NCI-H69 (cell line): Measurements from ENCODE around the gene CYP2A7.
"Not testable (repeated sequence)": the region's sequence is repeated elsewhere in the genome, so short reads cannot be mapped to it uniquely, and the experiment has no call there.

Experiments used
- DNase-seq: peaks from one replicate; lab custom pipeline; 2025; lab: John Stamatoyannopoulos, UW

CYP2A7 gene, protein sequence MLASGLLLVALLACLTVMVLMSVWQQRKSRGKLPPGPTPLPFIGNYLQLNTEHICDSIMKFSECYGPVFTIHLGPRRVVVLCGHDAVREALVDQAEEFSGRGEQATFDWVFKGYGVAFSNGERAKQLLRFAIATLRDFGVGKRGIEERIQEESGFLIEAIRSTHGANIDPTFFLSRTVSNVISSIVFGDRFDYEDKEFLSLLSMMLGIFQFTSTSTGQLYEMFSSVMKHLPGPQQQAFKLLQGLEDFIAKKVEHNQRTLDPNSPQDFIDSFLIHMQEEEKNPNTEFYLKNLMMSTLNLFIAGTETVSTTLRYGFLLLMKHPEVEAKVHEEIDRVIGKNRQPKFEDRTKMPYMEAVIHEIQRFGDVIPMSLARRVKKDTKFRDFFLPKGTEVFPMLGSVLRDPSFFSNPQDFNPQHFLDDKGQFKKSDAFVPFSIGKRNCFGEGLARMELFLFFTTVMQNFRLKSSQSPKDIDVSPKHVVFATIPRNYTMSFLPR

DNA sequence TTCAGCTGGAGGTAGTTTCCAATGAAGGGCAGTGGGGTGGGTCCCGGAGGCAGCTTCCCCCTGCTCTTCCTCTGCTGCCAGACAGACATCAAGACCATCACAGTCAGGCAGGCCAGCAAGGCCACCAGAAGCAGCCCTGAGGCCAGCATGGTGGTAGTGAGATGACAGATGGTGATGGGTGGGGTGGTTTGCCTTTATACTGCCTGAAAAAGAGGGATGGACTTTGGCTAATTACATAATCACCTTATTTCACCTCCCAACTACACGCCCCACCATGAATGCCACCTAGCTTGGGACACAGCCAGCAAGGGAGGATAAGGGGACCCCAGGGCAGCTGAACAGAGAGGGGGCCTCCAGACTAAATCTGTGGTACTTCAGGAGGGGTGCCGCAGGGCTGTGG lies at the start of gene CYP2A7:
CYP2A7 (minus strand) TSS at position 170 of the 400 bp plus-strand sequence; CDS start at position 149, 21 bp downstream.
- not testable (repeated sequence) for DNase-seq

DNA sequence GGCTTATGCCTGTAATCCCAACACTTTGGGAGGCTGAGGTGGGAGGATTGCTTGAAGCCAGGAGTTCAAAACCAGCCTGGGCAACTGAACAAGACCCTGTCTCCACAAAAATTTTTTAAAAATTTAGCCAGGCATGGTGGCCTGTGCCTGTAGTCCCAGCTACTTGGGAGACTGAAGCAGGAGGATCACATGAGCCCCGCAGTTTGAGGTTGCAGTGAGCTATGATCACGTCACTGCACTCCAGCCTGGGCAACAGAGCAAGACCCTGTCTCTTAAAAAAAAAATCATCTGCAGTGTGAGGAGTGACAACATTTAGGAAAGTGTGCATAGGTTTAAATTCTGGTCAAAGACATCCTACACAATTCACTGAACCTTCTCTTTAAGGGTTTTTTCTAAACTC lies 48.8 kb upstream of the CYP2A7 start:
- DNase-seq = not testable (repeated sequence)

DNA sequence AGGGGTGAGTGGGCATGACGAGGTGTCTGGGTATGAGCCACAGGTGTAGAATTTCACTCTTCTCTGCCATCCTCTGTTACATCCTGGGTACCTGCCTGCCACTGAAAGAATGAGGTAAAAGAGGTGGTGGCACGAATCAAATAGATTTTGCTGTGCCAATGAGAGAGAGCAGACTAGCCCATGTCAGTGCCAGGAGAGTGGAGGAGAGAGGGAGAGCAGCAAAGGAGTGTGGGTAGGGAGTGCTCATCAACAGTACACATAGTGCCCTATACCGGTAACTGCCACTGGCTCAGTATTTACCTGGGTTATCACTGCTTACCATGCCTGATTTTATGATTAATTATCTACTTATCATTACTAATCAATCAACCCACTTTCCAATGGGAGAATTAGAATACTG lies 47.9 kb upstream of the CYP2A7 start:
- DNase-seq = not testable (repeated sequence)

DNA sequence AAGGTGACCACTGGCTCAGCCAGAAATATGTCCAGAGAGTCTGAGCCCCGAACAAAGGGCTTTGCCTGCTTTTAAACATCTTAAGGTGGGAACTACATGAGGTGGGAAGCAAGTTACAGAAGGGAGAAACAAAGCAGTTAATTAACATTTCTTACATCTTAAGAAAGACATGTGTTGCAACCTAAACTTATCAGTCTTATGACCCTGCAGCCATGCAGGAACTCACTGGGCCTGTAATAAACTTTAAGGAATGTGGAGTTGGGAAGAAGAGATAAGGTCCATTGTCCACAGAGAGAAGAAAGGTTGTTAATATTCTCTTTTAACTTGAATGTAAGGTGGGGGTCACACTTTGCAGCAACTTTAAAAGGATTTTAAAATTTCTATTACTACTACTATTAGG lies 46.8 kb upstream of the CYP2A7 start:
- no peak for DNase-seq

DNA sequence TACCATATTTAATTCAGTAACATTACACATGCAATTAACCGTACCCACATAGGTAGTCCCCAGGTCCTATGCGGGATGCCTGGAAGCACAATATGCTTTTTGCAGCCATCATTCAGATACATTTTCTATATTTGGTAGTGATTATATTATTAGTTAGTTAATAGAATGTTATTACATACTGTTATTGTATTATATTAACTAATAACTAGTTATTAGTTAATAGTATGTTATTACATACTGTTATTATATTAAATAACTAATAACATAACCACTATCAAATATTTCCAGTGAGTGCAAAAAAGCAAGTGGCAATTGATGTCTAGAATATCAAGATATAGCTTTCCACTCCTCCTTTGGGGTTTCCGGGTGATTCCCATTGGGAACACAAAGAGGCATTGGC lies 45.5 kb upstream of the CYP2A7 start:
- no peak for DNase-seq

DNA sequence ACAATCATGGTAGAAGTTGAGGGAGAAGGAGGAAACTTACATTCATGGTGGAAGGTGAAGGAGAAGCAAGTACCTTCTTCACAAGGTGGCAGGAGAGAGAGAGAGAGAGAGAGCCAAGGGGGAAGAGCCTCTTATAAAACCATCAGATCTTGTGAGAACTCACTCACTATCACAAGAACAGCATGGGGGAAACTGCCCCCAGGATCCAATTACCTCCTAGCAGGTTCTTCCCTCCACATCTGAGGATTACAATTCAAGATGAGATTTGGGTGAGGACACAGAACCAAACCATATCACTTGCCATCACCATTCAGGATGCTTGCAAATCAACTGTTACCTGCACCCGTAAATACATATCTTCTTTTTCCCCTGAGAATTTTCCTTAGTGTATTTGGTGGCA lies 44.2 kb upstream of the CYP2A7 start:
- DNase-seq = not testable (repeated sequence)

DNA sequence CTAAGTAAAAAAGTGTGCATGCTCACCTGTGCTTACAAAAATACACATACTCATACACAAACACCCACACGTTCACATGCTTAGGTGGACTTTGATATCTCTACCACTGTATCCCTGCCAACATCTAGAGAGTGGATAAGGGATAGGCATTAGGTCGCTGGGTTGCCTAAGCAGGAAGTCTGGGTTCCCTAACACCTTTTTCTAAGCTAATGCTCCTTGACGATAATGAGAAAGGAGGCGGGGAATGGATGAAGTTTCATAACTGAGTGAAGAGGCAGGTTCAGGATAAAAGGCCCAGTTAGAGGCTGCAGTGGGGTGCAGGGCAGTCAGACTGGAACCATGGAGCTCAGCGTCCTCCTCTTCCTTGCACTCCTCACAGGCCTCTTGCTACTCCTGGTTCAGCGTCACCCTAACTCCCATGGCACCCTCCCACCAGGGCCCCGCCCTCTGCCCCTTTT lies 41.9 kb upstream of the CYP2A7 start:
- no peak for DNase-seq

DNA sequence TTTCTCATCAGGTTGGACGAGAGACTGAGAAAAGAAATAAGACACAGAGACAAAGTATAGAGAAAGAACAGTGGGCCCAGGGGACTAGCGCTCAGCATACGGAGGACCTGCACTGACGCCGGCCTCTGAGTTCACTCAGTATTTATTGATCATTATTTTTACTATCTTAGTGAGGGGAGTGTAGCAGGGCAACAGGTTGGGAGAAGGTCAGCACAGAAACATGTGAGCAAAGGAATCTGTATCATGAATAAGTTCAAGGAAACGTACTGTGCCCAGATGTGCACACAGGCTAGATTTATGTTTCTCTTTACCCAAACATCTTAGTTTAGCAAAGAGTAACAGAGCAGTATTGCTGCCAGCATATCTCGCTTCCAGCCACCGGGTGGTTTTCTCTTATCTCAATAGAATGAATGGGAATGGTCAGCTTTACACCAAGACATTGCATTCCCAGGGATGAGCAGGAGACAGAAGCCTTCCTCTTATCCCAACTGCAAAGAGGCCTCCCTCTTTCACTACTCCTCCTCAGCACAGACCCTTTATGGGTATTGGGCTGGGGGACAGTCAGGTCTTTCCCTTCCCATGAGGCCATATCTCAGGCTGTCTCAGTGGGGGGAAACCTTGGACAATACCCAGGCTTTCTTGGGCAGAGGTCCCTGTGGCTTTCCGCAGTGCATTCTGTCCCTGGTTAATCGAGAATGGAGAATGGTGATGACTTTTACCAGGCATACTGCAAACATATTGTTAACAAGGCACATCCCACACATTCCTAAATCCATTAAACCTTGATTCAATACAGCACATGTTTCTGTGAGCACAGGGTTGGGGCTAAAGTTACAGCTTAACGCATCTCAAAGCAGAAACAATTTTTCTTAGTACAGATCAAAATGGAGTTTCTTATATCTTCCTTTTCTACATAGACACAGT lies 40.5 kb upstream of the CYP2A7 start:
- not testable (repeated sequence) for DNase-seq

DNA sequence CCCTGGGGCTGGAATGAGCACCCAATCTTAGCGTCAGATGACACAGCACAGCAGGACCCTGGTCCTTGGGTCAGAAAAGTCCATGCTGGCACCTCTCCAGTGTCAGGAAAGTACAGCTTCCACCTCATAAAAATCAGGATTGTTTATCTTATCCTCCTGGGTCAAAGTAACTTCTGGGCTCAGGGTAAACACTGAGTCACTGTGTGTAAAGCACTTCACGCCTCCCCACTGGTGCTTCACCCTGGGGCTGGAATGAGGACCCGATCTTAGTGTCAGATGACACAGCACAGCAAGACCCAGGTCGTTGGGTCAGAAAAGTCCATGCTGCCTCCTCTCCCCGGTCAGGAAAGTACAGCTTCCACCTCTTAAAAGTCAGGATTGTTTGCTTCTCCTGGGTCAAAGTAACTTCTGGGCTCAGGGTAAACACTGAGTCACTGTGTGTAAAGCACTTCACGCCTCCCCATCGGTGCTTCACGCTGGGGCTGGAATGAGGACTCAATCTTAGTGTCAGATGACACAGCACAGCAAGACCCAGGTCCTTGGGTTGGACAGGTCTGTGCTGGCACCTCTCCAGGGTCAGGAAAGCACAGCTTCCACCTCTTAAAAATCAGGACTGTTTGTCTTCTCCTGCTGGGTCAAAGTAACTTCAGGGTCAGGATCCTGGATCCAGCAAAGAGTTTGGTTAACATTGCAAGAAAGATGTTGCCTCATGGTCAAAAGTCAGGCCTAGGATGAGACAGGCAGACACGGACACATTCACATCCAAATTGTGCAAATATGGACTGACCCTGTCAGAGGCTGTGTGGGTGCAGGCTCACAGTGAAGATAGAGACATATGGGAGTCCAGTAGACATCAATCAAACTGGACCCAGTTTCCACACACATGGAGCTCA lies 39.2 kb upstream of the CYP2A7 start:
- DNase-seq = no peak

DNA sequence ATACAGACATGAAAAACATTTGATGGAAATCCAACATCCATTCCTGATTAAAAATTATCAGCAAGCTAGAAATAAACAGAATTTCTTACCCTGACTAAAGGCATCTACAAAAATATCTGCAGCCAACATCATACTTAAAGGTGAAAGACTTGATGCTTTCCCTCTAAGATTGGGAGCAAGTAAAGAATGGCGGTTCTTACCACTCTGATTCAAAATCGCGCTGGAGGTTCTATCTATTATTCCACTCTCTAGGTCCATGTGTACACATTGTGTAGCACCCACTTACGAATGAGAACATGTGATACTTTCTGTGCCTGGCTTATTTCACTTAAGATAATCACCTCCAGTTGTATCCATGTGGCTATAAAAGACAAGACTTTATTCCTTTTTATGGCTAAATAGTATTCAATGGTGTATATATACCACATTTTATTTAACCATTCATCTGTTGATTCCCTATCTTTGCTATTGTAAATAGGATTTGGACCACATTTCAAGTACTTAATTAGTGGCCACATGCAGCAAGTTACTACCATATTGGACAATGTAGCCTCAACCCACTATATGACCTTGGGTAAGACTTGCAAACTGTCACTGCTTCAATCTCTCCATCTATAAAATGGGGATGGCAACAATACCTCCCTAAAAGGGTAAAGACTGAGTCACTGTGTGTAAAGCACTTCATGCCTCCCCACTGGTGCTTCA lies 38.4 kb upstream of the CYP2A7 start:
- no peak for DNase-seq

DNA sequence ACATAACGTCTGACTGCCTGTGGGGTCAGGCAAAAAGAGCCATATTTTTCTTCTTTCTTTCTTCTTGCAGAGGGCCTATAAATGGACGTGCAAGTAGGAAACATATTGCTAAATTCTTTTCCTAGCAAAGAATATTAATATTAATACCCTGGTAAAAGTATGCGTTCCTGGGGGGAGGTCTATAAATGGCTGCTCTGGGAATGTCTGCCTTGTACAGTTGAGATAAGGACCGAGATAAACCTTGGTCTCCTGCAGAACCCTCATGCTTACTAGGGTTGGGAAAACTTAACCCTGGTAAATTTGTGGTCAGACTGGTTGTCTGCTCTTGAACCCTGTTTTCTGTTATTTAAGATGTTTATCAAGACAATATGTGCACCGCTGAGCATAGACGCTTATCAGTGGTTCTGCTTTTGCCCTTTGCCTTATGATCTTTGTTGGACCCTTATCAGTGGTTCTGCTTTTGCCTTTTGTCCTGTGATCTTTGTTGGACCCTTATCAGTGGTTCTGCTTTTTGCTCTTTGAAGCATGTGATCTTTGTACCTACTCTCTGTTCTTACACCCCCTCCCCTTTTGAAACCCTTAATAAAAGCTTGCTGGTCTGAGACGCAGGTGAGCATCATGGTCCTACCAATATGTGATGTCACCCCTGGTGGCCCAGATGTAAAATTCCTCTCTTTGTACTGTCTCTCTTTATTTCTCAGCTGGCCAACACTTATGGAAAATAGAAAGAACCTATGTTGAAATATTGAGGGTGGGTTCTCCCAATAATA lies 37.7 kb upstream of the CYP2A7 start:
- DNase-seq = not testable (repeated sequence)

DNA sequence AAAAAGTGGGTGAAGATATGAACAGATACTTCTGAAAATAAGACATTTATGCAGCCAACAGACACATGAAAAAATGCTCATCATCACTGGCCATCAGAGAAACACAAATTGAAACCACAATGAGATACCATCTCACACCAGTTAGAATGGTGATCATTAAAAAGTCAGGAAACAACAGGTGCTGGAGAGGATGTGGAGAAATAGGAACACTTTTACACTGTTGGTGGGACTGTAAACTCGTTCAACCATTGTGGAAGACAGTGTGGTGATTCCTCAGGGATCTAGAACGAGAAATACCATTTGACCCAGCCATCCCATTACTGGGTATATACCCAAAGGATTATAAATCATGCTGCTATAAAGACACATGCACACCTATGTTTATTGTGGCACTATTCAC lies 36.3 kb upstream of the CYP2A7 start:
- not testable (repeated sequence) for DNase-seq

DNA sequence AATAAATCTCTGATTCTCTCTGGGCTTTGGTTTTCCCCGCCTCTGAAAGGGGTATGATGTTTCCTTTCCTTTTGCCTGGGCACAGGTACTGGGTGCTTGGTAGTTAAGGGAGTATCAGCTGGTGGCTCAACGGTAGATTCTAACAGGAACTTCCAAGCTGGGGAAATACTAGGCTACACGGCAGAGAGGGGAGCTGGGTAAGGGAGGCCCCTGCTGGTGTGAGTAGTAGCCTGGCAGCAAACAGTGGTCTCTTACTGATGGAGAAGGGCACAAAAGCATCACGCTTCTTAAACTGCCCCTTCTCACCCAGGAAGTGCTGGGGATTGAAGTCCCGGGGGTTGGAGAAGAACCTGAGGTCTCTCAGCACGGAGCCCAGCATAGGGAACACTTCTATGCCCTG lies 26.9 kb upstream of the CYP2A7 start:
- DNase-seq = peak; percentile 5

DNA sequence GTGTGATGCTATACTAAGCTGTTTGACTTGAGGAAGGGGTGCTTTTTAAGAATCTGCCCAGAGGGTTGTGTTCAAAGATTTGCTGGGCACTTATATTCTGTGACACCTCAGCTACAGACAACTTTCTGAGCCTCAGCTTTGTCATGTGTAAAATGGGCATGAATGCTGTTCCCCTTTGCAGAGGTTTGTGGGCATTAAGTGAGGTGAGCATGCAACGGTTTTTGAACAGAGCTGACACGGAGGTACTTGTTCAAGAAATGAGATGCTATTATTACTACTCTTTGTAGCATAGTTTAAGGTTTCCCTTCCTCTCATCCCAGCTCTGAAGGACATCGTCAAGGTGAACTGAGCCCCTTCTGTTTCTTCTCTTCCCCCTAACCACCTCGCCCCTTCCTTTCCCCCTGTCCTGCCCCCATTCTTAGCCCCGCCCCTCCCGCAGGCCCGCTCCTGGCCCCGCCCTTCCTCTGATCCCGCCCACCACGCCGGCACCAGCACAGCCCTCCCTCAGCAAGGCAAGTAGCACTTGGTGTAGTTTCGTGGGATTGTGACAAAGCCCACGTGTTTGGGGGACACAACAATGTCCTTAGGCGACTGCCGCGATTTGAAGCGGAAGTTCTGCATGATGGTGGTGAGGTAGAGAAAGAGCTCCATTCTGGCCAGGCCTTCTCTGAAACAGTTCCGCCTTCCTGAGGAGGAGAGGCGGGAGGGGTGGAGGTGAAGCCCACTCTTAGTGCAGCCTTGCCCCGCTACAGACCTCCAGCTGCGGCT lies 26.1 kb upstream of the CYP2A7 start:
- DNase-seq = no peak

DNA sequence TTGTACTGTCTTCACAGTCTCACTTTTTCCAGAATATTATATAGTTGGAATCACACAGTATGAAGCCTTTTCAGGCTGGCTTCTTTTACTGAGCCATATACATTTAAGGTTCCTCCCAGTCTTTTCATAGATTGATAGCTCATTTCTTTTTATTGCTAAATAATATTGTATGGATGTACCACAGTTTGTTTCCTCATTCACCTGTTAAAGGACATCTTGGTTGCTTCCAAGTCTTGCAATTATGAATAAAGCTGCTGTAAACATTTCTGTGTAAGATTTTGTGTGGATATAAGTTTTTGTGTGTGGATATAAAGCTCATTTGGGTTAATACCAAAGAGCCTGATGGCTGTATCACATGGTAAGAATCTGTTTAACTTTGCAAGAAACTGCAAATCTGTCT lies 24.5 kb upstream of the CYP2A7 start:
- no peak for DNase-seq

DNA sequence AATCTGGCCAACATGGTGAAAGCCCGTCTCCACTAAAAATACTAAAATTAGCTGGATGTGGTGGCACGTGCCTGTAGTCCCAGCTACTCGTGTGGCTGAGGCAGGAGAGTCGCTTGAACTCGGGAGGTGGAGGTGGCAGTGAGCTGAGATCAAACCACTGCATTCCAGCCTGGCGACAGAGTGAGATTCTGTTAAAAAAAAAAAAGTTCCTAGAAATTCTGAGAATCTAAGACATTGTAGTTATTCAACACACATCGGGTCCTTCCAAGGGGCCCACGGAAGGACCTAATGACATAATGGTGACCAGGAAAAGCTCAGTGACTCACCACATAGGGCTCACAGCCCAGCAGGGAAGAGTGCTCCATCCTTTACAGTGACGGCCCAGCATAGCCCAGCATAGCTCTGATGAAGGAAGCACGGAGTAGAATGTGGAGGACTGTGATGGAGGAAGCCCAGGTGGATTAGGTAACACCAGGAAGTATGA lies 22.7 kb upstream of the CYP2A7 start:
- not testable (repeated sequence) for DNase-seq

DNA sequence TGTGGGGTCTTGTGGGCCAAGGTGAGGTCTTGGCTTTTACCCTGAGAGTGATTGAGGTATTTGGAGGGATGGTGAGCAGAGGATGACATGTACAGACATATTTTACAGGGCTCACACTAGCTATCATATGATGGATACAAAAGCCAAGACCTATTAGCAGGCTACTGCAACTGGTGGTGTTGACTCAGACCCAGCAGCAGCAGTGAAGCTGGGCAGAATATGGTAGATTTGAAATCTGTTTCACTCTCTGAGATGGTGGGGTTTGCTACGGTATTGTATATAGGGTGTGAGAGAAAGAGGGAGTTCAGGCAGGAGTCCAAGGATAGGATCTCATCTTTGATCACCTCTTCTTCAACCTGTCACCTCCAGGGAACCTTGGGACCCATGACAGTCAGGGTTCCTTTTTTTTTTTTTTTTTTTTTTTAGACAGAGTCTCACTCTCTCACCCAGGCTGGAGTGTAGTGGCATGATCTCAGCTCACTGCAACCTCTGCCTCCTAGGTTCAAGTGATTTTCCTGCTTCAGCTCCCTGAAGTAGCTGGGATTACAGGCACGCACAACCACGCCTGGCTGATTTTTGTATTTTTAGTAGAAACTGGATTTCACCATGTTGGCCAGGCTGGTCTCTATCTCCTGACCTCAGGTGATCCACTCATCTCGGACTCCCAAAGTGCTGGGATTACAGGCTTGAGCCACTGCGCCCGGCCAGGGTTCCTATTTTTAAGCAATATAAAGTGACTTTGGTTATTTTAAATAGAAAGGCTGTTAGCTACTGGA lies 20.1 kb upstream of the CYP2A7 start:
- DNase-seq = not testable (repeated sequence)

DNA sequence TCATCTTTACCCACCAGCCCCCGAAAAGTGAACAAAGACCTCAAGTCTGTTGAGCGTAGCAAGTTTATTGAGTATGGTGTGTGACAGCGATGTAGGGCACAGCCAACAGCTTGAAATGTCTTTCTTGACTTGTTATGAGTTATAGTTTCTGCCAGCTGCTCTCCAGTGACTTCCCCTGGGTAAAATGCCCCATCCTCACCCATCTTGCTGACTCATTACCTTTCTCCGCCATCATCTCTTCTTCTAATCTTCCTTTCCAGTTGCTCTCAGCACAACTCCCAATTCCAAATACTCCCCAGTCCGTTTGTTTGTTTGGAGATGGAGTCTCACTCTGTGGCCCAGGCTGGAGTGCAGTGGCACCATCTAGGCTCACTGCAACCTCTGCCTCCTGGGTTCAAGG lies 18.5 kb upstream of the CYP2A7 start:
- not testable (repeated sequence) for DNase-seq
